ENCODE data around the gene TUBB3. TPM values are rescaled to one million over a fixed set of nuclear protein-coding genes. Genes with fewer than 3 reads are reported as not detected.

Gene TUBB3
- total RNA-seq, 2 experiments from 2014 or later = 3.6 to 5.0 TPM

DNA sequence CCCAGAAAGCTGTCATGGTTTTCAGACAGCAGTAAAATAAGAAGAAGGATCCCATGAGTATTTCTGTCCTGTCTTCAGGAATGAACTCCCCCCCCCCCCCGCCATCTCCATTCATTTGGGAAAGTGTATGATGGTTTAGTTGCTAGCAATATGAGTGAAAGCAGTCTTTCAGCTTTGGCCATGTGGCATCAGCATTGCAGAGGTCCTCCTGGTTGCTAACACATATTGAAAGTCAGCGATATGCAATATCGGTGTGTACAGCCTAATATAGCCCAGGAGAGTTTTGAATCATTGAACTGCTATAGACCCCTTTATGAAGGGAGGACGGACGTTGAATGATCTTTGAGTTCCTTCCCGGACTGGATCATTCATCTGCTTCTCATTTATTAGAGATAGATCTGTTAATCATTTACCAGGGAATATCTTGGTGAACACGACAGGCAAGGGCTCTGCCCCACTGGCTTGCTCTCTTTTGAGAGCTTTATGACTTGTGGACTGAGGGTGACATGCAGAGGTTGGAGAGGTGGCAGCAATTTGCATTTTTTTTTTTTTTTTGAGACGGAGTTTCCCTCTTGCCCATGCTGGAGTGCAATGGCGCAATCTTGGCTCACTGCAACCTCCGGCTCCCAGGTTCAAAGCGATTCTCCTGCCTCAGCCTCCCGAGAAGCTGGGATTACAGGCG is 50.7 kb downstream of the TUBB3 start:
- CTCF ChIA-PET = interaction anchor here (0.7 to 1.4 kb wide), 4 partner anchors 97 to 347 kb away, joined by 3 to 5 read pairs (median 3); partner anchors contain the start of gene SPATA2L
- Mint-ChIP-seq H3K27ac (peak overlapping the region; percentile 56), H3K36me3 (peaks cover 25% of the 10 kb centered on the region), H3K4me1 (peaks cover 33% of the 10 kb centered on the region), H3K9me3 (ENCODE audit: low read depth) (peaks cover 5% of the 10 kb centered on the region), H3K27me3 (no peaks in the 10 kb centered on the region), H3K4me3 (peak overlapping the region; percentile 99)
- DNase-seq = no peak
- ATAC-seq = no peak

DNA sequence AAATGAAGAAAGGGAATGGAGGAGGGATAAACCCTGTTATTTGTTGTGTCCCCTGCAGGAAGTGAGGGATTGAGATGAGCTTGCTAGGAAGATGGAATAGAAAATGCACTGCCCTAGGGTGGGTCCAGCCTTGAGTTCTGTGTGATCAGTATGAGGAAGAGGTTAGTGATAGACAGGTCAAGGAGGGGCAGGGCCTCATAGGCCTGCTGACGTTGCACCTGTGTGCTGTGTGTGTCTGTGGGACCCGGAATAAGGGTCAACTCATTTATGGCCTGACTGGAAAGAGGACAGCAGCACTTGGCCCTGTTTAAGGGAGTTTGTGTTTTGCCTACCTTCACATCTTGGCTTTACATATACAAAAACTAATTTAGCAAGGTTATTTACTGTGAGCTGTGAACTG is 51.7 kb downstream of the TUBB3 start:
- Mint-ChIP-seq H3K4me3 (no peak overlapping the region), H3K9me3 (ENCODE audit: low read depth) (peaks cover 5% of the 10 kb centered on the region), H3K27me3 (no peaks in the 10 kb centered on the region)

DNA sequence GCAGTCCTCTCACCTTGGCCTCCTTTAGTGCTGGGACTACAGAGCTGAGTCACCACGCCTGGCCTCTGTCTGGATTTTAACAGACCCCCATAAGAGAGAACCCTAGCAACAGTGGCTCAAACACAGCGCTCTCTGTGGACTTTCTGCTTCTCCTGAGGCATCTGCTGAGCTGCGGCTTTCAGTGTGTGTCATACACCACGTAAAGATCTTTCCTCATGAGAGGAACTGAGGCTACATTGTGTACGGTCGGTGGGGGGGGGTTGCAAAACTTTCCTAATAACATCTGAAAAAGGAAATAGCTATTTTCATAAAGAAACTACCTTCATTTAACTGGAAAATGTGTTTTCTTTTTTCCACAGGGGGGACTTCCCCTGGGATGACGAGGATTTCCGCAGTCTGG is 58.3 kb downstream of the TUBB3 start:
- ATAC-seq (no peak), DNase-seq (no peak)
- Mint-ChIP-seq H3K36me3 (peaks cover 46% of the 10 kb centered on the region), H3K9me3 (ENCODE audit: low read depth) (no peaks in the 10 kb centered on the region), H3K27ac (no peak overlapping the region), H3K27me3 (no peaks in the 10 kb centered on the region), H3K4me1 (peaks cover 20% of the 10 kb centered on the region), H3K4me3 (no peak overlapping the region)
- CTCF ChIA-PET = no interaction called here

More for the DNA sequence above, 51.7 kb downstream of the TUBB3 start:
- ATAC-seq = no peak
- Mint-ChIP-seq H3K36me3 (peaks cover 29% of the 10 kb centered on the region), H3K27ac (no peak overlapping the region), H3K4me1 (peaks cover 33% of the 10 kb centered on the region)
- DNase-seq = no peak
- CTCF ChIA-PET = interaction anchor here (1.2 kb wide), 1 partner anchor 275 kb away, joined by 3 read pairs; no protein-coding TSS in a partner anchor

DNA sequence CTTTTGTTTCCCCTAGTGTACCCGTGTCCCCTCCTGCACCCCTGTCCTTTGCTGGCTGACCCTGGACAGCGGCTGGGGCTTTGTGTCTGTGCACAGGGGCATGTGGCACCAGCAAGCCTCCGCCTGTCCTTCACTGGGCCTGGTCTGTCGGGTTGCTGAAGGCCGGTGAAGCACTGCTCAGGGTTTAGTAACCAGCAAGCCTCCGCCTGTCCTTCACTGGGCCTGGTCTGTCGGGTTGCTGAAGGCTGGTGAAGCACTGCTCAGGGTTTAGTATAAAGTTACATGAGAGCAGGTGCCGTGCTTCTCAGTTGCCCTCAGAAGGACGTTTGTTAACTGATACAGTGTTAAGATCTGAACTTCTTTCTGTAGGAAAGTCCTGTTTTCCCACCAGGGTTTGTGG is 59.2 kb downstream of the TUBB3 start:
- Mint-ChIP-seq H3K9me3 (ENCODE audit: low read depth) (no peaks in the 10 kb centered on the region), H3K4me1 (peaks cover 19% of the 10 kb centered on the region), H3K4me3 (no peak overlapping the region), H3K27me3 (no peaks in the 10 kb centered on the region), H3K36me3 (peaks cover 53% of the 10 kb centered on the region), H3K27ac (no peak overlapping the region)
- no peak for DNase-seq
- CTCF ChIA-PET = no interaction called here
- ATAC-seq = no peak

DNA sequence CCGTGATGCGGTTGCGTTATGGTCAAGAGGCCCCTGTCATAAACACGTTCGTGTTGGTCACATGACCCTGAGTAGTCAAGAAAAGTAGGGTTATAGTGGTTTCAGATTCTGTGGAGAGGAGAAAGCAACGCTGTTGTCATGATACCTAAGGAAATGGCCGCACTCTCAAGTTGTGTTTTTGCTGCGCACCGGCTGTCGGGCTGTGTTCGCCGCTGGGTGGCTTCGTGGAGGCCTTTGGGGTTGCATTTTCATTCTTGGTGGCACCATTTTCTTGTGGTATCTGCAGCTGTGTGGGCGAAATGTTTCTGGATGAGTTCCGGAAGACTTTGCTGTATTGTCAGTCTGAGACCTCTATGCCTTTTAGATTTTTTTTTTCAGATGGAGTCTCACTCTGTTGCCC is 60.4 kb downstream of the TUBB3 start:
- H3K27me3 Mint-ChIP-seq = no peaks in the 10 kb centered on the region
- H3K9me3 Mint-ChIP-seq (ENCODE audit: low read depth) = no peaks in the 10 kb centered on the region
- H3K36me3 Mint-ChIP-seq = peaks cover 50% of the 10 kb centered on the region
- DNase-seq (no peak), ATAC-seq (no peak)
- peak overlapping the region; percentile 71 for H3K27ac Mint-ChIP-seq
- no peak overlapping the region for H3K4me3 Mint-ChIP-seq
- H3K4me1 Mint-ChIP-seq = peaks cover 16% of the 10 kb centered on the region
- CTCF ChIA-PET = no interaction called here

DNA sequence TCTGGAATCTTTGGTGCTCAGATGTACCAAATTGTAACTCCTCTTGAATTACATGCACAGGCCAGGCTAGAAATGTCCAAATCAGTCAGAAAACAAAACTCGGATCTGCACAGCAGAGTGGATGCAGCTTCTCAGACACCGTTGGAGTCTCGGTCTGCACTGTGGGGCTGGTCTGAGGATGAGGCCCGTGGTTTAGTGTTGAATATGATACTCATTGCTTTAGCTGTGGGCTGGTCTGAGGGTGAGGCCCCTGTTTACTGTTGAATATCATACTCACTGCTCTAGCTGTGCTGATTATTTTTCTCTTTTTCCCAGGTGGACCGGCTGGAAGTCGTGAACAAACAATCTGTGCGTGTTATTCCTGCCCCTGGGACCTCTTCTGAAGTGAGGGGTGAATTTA is 61.1 kb downstream of the TUBB3 start:
- ATAC-seq = peak; percentile 69
- Mint-ChIP-seq H3K9me3 (ENCODE audit: low read depth) (no peaks in the 10 kb centered on the region), H3K36me3 (peaks cover 51% of the 10 kb centered on the region), H3K4me3 (no peak overlapping the region), H3K27ac (peak overlapping the region; percentile 71), H3K27me3 (no peaks in the 10 kb centered on the region), H3K4me1 (peaks cover 16% of the 10 kb centered on the region)
- CTCF ChIA-PET = interaction anchor here (0.9 kb wide), 1 partner anchor 98 kb away, joined by 3 read pairs; no protein-coding TSS in a partner anchor
- DNase-seq = peak; percentile 53

GRCh38 chr16:89985219-89985618 is 62.1 kb downstream of the TUBB3 start:
- Mint-ChIP-seq H3K27ac (no peak overlapping the region), H3K4me3 (no peak overlapping the region), H3K9me3 (ENCODE audit: low read depth) (no peaks in the 10 kb centered on the region), H3K36me3 (peaks cover 49% of the 10 kb centered on the region), H3K4me1 (peaks cover 16% of the 10 kb centered on the region), H3K27me3 (no peaks in the 10 kb centered on the region)
- DNase-seq = no peak
- ATAC-seq = no peak
- CTCF ChIA-PET = no interaction called here

Other genes starting within 250 kb of the TUBB3 start
- gene CDK10, start 236.7 kb upstream of the TUBB3 start, total RNA-seq = 10 to 100 TPM; 80.5 to 94.2 TPM
- gene SPATA2L, start 221.6 kb upstream of the TUBB3 start, total RNA-seq = 1 to 10 TPM; 5.8 to 7.4 TPM
- gene VPS9D1, start 202.4 kb upstream of the TUBB3 start, total RNA-seq = 1 to 10 TPM; 3.6 to 4.6 TPM
- gene ZNF276, start 201.8 kb upstream of the TUBB3 start, total RNA-seq = 10 to 100 TPM; 38.0 to 58.1 TPM
- 100 to 1,000 TPM; 135 to 202 TPM for gene FANCA, start 106.7 kb upstream of the TUBB3 start, total RNA-seq
- under 1 TPM; 0.44 to 0.80 TPM for gene SPIRE2, start 94.9 kb upstream of the TUBB3 start, total RNA-seq
- 100 to 1,000 TPM; 181 to 216 TPM for gene TCF25, start 49.8 kb upstream of the TUBB3 start, total RNA-seq
- 1 to 10 TPM; 2.6 to 4.1 TPM for gene MC1R, start 4.5 kb upstream of the TUBB3 start, total RNA-seq
- 10 to 100 TPM; 26.7 to 27.7 TPM for gene DEF8, start 25.4 kb downstream of the TUBB3 start, total RNA-seq
- gene DBNDD1, start 96.1 kb downstream of the TUBB3 start, total RNA-seq = not detected
- not detected for gene PRDM7, start 154.0 kb downstream of the TUBB3 start, total RNA-seq

All from activated CD8-positive, alpha-beta memory T cell treated with anti-CD3 and anti-CD28 coated beads, Interleukin-2, amount 10 ng/mL, durations not matched to agents 7 days and 5 days (primary cell).